ENCODE data around the gene PCYOX1L.

DNA sequence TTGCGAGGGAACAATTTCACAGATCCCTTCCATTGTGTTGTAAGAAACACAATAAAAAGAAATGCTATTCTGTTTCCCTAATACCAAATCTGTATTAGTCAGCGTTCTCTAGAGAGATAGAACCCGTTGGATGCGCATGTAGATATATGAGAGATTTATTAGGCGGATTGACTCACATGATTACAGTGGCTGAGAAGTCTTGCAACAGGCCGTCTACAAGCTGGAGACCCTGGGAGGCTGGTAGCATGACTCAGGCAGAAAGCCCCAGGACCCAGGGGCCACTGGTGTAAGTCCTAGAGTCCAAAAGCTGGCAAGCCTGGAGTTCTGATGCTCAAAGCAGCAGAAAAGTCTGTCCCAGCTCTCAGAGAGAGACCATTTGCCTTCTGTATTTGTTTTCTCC is 39.7 kb downstream of the PCYOX1L start:
- TF ChIP-seq, protein P1, sequence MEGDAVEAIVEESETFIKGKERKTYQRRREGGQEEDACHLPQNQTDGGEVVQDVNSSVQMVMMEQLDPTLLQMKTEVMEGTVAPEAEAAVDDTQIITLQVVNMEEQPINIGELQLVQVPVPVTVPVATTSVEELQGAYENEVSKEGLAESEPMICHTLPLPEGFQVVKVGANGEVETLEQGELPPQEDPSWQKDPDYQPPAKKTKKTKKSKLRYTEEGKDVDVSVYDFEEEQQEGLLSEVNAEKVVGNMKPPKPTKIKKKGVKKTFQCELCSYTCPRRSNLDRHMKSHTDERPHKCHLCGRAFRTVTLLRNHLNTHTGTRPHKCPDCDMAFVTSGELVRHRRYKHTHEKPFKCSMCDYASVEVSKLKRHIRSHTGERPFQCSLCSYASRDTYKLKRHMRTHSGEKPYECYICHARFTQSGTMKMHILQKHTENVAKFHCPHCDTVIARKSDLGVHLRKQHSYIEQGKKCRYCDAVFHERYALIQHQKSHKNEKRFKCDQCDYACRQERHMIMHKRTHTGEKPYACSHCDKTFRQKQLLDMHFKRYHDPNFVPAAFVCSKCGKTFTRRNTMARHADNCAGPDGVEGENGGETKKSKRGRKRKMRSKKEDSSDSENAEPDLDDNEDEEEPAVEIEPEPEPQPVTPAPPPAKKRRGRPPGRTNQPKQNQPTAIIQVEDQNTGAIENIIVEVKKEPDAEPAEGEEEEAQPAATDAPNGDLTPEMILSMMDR (conservative IDR thresholded peaks at IDR 0.05; ENCODE audit: low read depth, low read length): no peak
- TF ChIP-seq EZH2 (IDR thresholded peaks at IDR 0.05; ENCODE audit: borderline replicate concordance, low read depth, low read length, poor library complexity, severe bottlenecking): no peak

All from A673 (cell line).